BJ (cell line): Measurements from ENCODE around the gene RFX1. TPM values are rescaled to one million over a fixed set of nuclear protein-coding genes. Genes with fewer than 3 reads are reported as not detected.

Experiments used
- CTCF ChIA-PET: fragments of 350-600 bp; formaldehyde crosslinking; extraction: SDS; loops from one replicate; lab custom pipeline; 2021; ENCODE audit warnings: antibody characterized with exemption, inconsistent platforms; lab: Yijun Ruan, JAX
- POLR2A ChIA-PET: fragments of 300-600 bp; sonication (Branson Sonifier 250); formaldehyde crosslinking; extraction: SDS; loops from one replicate; lab custom pipeline; 2021; ENCODE audit warnings: antibody characterized with exemption; lab: Charles Lee
- DNase-seq: peaks from one replicate; pipeline ENCODE4 v3.0.0-alpha.2; 2011; ENCODE audit warnings: low read depth
- H3K27me3 ChIP-seq: 2 replicates; pipeline ENCODE4 v1.6.0; 2011; ENCODE audit warnings: low read length; ENCODE audit not compliant: control insufficient read depth, insufficient read depth
- H3K36me3 ChIP-seq: 2 replicates; pipeline ENCODE4 v1.5.1; 2011; ENCODE audit warnings: low read length; ENCODE audit not compliant: control insufficient read depth, insufficient read depth
- H3K4me3 ChIP-seq: 2 replicates; pipeline ENCODE4 v1.5.1; 2011; ENCODE audit warnings: low read depth, mild to moderate bottlenecking, control low read depth, low read length
- polyA plus RNA-seq: library from polyadenylated mRNA; depleted of rRNA; stranded (reverse); fragments of >200 nt; gene quantifications from 2 replicates; pipeline ENCODE4 v1.2.3, GENCODE V29; 2011
- TF ChIP-seq, protein P1 (sequence below): IDR thresholded peaks from 2 replicates; pipeline ENCODE4 v1.5.1; 2011; ENCODE audit warnings: low read depth, mild to moderate bottlenecking, control low read depth, inconsistent platforms, low read length, moderate library complexity; ENCODE audit not compliant: insufficient read depth

The RFX1 gene
- polyA plus RNA-seq, 1 experiment: 0.78 TPM

DNA sequence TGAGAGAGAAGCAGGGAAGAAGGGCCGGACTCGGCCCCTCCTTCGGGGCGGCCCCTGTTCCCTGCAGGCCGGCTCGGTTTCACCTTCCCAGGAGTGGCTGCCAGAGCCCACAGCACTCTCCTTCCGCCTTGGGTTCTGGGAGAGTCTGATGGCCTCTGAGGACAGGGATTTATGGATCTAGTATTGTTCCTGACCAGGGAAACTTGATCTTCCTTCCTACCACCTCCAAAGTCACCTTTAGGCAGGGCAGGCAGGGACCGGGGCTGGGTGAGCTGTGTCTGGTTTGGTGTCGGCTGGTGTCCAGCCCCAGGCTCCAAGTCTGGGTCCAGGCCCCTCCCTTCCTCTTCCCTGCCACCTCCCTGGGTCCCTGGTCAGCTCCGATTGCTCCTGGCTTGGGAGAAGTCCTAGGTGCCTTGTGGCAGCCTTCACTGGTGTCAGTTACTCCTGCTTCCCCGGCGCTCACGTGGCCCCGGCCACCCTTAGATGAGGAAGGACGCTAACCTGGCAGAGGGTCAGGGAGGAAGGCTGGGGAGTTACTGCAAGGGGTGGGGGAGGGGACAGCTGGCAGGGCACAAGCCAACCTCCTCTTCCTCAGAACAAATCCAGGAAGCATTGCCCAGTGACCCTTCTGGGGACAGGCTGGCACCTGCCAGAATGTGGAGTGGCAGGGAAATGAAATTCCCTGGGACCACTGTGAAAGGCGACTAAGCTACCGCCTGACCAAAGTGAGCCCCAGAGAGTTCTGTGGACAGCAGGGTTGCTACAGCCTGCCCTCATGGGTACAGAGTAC, 18.8 kb downstream of the RFX1 start:
- TF ChIP-seq, protein P1, sequence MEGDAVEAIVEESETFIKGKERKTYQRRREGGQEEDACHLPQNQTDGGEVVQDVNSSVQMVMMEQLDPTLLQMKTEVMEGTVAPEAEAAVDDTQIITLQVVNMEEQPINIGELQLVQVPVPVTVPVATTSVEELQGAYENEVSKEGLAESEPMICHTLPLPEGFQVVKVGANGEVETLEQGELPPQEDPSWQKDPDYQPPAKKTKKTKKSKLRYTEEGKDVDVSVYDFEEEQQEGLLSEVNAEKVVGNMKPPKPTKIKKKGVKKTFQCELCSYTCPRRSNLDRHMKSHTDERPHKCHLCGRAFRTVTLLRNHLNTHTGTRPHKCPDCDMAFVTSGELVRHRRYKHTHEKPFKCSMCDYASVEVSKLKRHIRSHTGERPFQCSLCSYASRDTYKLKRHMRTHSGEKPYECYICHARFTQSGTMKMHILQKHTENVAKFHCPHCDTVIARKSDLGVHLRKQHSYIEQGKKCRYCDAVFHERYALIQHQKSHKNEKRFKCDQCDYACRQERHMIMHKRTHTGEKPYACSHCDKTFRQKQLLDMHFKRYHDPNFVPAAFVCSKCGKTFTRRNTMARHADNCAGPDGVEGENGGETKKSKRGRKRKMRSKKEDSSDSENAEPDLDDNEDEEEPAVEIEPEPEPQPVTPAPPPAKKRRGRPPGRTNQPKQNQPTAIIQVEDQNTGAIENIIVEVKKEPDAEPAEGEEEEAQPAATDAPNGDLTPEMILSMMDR: no peak
- DNase-seq: no peak
- Histone ChIP-seq H3K27me3 (no peaks in the 10 kb centered on the region), H3K4me3 (no peak overlapping the region), H3K36me3 (peaks cover 7% of the 10 kb centered on the region)
- ChIA-PET CTCF (interaction anchor here (0.8 kb wide), 1 partner anchor 15 kb away, joined by 3 read pairs; no protein-coding TSS in a partner anchor), POLR2A (no interaction called here)

DNA sequence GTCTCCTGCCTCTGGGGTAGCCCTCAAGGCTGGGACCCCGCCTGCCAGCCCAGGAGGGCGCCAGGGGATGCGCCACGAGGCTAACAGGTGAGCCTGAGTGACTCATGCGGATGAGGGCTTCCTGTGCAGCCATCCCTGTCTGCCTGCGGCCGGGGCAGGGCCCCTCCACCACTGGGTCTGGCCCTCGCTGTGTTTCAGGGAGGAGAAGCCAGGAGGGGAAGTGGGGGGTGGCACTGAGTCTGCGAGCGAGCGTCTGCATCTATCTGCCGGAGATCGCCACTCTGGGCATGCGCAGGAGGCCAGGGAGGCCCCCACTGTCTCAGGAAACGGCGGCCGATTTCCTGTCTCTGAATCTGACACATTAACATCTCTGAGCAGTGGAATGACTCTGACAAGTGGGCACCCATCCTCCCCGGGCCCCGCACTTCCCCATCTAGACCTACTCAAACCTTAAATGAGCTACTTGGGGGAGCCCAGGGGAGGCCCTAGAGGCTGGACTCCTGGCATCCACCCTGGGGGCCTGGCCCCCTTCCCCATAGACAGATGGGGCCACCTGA, 19.7 kb downstream of the RFX1 start:
- CTCF ChIA-PET: no interaction called here
- TF ChIP-seq, protein P1: no peak
- POLR2A ChIA-PET: no interaction called here

DNA sequence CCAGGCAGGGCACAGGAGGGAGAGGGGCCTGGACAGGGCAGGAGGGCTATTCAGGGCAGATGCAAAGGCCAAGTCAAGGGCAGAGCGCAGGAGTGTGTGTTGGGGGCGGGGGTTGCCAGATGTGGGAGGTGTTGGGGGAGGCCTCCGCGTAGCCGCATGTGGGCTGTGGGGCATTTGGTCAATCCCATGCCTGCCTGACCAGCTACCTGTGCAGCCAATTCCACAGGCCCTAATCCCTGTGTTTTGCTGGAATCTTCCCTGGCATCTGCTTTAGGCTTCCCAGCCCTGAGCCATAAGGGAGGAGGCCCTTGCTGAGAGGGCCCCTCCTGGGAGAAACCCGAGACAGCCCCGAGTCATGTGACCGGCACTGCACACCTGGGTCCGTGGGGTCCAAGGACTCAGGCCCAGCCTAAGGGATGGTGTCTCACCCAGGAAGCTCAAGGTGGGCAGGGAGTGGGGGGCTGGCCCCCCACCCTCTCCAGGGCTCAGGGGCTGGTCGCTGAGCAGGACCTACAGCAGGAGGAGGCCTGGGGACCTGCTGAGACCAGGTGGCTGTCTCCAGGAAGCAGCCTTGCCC, 20.3 kb downstream of the RFX1 start:
- no peak overlapping the region for H3K4me3 ChIP-seq
- peaks cover 8% of the 10 kb centered on the region for H3K36me3 ChIP-seq
- POLR2A ChIA-PET: no interaction called here
- CTCF ChIA-PET: no interaction called here
- no peak for DNase-seq
- TF ChIP-seq, protein P1: no peak
- H3K27me3 ChIP-seq: no peaks in the 10 kb centered on the region

More for the DNA sequence above, 19.7 kb downstream of the RFX1 start:
- Histone ChIP-seq H3K36me3 (peaks cover 11% of the 10 kb centered on the region), H3K4me3 (no peak overlapping the region), H3K27me3 (no peaks in the 10 kb centered on the region)
- DNase-seq: no peak

DNA sequence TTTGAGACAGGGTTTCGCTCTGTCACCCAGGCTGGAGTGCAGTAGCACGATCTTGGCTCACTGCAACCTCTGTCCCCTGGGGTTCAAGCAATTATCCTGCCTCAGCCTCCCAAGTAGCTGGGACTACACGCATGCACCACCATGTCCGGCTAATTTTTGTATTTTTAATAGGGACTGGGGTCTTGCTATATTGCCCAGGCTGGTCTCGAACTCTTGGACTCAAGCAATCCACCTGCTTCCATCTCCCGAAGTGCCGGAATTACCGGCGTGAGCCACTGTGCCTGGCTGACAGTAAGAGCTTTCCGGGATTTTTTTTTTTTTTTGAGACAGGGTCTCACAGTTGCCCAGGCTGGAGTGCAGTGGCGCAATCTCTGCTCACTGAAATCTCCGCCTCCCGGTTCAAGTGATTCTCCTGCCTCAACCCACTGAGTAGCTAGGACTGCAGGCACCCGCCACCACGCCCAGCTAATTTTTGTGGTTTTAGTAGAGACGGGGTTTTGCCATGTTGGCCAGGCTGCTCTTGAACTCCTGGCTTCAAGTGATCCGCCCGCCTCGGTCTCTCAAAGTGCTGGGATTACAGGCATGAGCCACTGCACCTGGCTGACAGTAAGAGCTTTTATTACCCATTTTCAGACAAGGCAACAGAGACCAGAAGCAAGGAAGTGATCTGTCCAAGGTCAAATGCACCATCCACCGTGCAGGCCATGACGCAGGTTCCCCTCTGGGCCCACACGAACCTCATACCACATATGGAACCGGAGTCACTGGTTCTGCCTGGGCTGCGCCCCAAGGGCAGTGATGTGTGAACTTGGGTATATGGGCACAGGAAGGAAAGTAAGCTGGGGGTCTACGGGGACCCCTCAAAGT, 21.0 kb downstream of the RFX1 start:
- Histone ChIP-seq H3K4me3 (no peak overlapping the region), H3K36me3 (peaks cover 10% of the 10 kb centered on the region), H3K27me3 (no peaks in the 10 kb centered on the region)
- TF ChIP-seq, protein P1: no peak
- ChIA-PET CTCF (interaction anchor here (0.6 kb wide), 1 partner anchor 92 kb away, joined by 6 read pairs; no protein-coding TSS in a partner anchor), POLR2A (no interaction called here)
- DNase-seq: no peak
